OCI-LY3 (cell line): ENCODE results near the gene GPR34.

ENCODE experiments used
- EZH2phosphoT487 ChIP-seq: fragments of 200-600 bp; shearing (Covaris generic); IDR thresholded peaks from 2 replicates; pipeline ENCODE4 v1.6.1; 2018; ENCODE audit warnings: antibody characterized with exemption, mixed run types, low read depth
- TF ChIP-seq, protein P1 (sequence below): fragments of 200-600, 300-600 bp; sonication (generic); IDR thresholded peaks from 2 replicates; pipeline ENCODE4 v1.5.1; 2014; ENCODE audit warnings: antibody characterized with exemption, low read length, low read depth

DNA sequence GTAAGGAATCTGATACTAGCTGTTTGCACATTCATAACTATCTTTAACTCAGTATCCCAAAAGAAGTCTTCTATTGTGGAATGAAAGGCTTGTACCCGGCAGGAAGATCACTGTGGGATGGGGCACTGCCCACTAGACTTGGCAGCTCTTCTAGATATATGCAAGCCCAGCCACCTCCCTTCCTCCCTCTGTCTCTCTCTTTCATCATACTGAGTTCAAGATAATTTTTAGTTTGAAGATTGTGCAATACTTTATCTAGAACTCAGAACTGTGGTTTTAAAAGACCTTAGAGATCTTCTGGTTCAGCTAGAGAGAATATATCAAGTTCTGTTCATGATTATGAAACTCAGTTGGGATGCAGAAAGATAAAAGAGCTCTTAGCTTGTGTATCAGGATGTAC, 22.5 kb upstream of the GPR34 start:
- TF ChIP-seq, protein P1, sequence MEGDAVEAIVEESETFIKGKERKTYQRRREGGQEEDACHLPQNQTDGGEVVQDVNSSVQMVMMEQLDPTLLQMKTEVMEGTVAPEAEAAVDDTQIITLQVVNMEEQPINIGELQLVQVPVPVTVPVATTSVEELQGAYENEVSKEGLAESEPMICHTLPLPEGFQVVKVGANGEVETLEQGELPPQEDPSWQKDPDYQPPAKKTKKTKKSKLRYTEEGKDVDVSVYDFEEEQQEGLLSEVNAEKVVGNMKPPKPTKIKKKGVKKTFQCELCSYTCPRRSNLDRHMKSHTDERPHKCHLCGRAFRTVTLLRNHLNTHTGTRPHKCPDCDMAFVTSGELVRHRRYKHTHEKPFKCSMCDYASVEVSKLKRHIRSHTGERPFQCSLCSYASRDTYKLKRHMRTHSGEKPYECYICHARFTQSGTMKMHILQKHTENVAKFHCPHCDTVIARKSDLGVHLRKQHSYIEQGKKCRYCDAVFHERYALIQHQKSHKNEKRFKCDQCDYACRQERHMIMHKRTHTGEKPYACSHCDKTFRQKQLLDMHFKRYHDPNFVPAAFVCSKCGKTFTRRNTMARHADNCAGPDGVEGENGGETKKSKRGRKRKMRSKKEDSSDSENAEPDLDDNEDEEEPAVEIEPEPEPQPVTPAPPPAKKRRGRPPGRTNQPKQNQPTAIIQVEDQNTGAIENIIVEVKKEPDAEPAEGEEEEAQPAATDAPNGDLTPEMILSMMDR, result no peak
- no peak for TF ChIP-seq EZH2phosphoT487
